K562 (cell line): ENCODE results near the gene RMI1. TPM values are rescaled to one million over a fixed set of nuclear protein-coding genes. Genes with fewer than 3 reads are reported as not detected.

ENCODE experiments used
- ADNP ChIP-seq: fragments of 200-800 bp; sonication (Bioruptor generic); IDR thresholded peaks from 2 replicates; pipeline ENCODE4 v1.6.1; 2016; ENCODE audit warnings: missing genetic modification characterization, missing compliant biosample characterization
- CCNT2 ChIP-seq: IDR thresholded peaks from 2 replicates; pipeline ENCODE4 v1.6.1; 2011; ENCODE audit warnings: borderline replicate concordance, low read depth, mild to moderate bottlenecking, moderate library complexity, mixed read lengths, low read length; ENCODE audit not compliant: insufficient read length; ENCODE audit errors: extremely low read depth
- CHD2 ChIP-seq: IDR thresholded peaks from 2 replicates; pipeline ENCODE4 v1.6.1; 2011; ENCODE audit warnings: low read depth, low read length
- GABPB1 ChIP-seq: sonication (generic); formaldehyde crosslinking; IDR thresholded peaks from 2 replicates; pipeline ENCODE4 v1.8.0; 2022; ENCODE audit warnings: mild to moderate bottlenecking, missing genetic modification reagents
- GATAD2A ChIP-seq: fragments of 450-650 bp; IDR thresholded peaks from 2 replicates; pipeline ENCODE4 v1.6.1; 2017
- HDAC2 ChIP-seq: fragments of 450-650 bp; IDR thresholded peaks from 2 replicates; pipeline ENCODE4 v1.6.1; 2016; ENCODE audit warnings: mild to moderate bottlenecking
- HMBOX1 ChIP-seq: sonication (generic); IDR thresholded peaks from 2 replicates; pipeline ENCODE4 v1.6.1; 2016
- ID3 ChIP-seq, 2 experiments: fragments of 250-450 bp in 1 of 2; fragments of 450-650 bp in 1 of 2; sonication (Bioruptor Pico) in 1 of 2; IDR thresholded peaks; 2 replicates each; pipeline versions ENCODE4 v1.6.1 to v1.8.0; 2016 to 2021; ENCODE audit warnings: mild to moderate bottlenecking in 2 of 2, moderate library complexity in 2 of 2, missing compliant biosample characterization in 1 of 2, missing genetic modification characterization in 1 of 2
- NELFE ChIP-seq: IDR thresholded peaks from 2 replicates; pipeline ENCODE4 v1.6.1; 2011; ENCODE audit warnings: mild to moderate bottlenecking; ENCODE audit not compliant: insufficient read depth, insufficient read length
- PCBP2 ChIP-seq: fragments of 200-400 bp; formaldehyde crosslinking; IDR thresholded peaks from 2 replicates; pipeline ENCODE4 v1.6.1; 2018; ENCODE audit warnings: low read length, low read depth, mild to moderate bottlenecking, moderate library complexity; ENCODE audit not compliant: poor library complexity, severe bottlenecking
- RCOR1 ChIP-seq, 2 experiments: IDR thresholded peaks; 2 replicates each; pipeline ENCODE4 v1.6.1; 2012; ENCODE audit warnings: low read depth in 2 of 2, low read length in 2 of 2, borderline replicate concordance in 1 of 2, improper control_type of control experiment in 1 of 2
- RFX1 ChIP-seq: fragments of 450-650 bp; IDR thresholded peaks from 2 replicates; pipeline ENCODE4 v1.6.1; 2016; ENCODE audit warnings: mild to moderate bottlenecking, moderate library complexity
- SMARCC2 ChIP-seq: fragments of 450-650 bp; IDR thresholded peaks from 2 replicates; pipeline ENCODE4 v1.6.1; 2017; ENCODE audit warnings: antibody characterized with exemption, moderate library complexity, mild to moderate bottlenecking, low read depth
- SMC3 ChIP-seq: conservative IDR thresholded peaks from 2 replicates; pipeline ENCODE4 v1.6.1; 2011; ENCODE audit warnings: low read depth, low read length, improper control_type of control experiment; ENCODE audit not compliant: insufficient read depth
- SRSF9 ChIP-seq: fragments of 200-400 bp; formaldehyde crosslinking; IDR thresholded peaks from 2 replicates; pipeline ENCODE4 v1.6.1; 2017; ENCODE audit warnings: low read depth, low read length, borderline replicate concordance
- TAF7 ChIP-seq: fragments of 450-650 bp; IDR thresholded peaks from 2 replicates; pipeline ENCODE4 v1.6.1; 2016; ENCODE audit warnings: missing genetic modification characterization, missing compliant biosample characterization
- ZBTB5 ChIP-seq: fragments of 450-650 bp; IDR thresholded peaks from 2 replicates; pipeline ENCODE4 v1.6.1; 2017; ENCODE audit warnings: antibody characterized with exemption
- ZC3H8 ChIP-seq: fragments of 450-650 bp; IDR thresholded peaks from 2 replicates; pipeline ENCODE4 v1.6.1; 2017
- ZNF280B ChIP-seq: fragments of 250-450 bp; sonication (Bioruptor Pico); IDR thresholded peaks from 2 replicates; pipeline ENCODE4 v1.5.1; 2021; ENCODE audit warnings: mild to moderate bottlenecking
- ZNF354B ChIP-seq: fragments of 250-450 bp; sonication (Bioruptor Pico); IDR thresholded peaks from 2 replicates; pipeline ENCODE4 v1.4.0; 2020
- ZNF408 ChIP-seq: fragments of 250-450 bp; sonication (Bioruptor Pico); IDR thresholded peaks from 2 replicates; pipeline ENCODE4 v1.4.0; 2020; ENCODE audit warnings: low read depth, mild to moderate bottlenecking, moderate library complexity
- ZNF696 ChIP-seq: fragments of 250-450 bp; sonication (Bioruptor Pico); conservative IDR thresholded peaks from 2 replicates; pipeline ENCODE4 v1.4.0; 2020; ENCODE audit warnings: mild to moderate bottlenecking, moderate library complexity
- ZNF764 ChIP-seq: fragments of 250-450 bp; sonication (Bioruptor Pico); IDR thresholded peaks from 2 replicates; pipeline ENCODE4 v1.4.0; 2020; ENCODE audit warnings: low read depth, mild to moderate bottlenecking, moderate library complexity
- ZNF780A ChIP-seq: fragments of 250-450 bp; sonication (Bioruptor Pico); IDR thresholded peaks from 2 replicates; pipeline ENCODE4 v1.5.0; 2021; ENCODE audit warnings: mild to moderate bottlenecking
- polyA plus RNA-seq, 8 experiments: library from polyadenylated mRNA; depleted of rRNA in 4 of 8; stranded (reverse) in 5 of 8; unstranded in 3 of 8; fragments of >200 nt; fragmentation: Nextera tagmentation in 2 of 8; fragmentation: Illumina TruSeq in 1 of 8; extraction: Ambion mirVana in 2 of 8; extraction: Trizol in 1 of 8; gene quantifications; 2 replicates each; pipeline versions ENCODE4 v1.2.1 to v1.2.3, GENCODE V29; 2011 to 2014; ENCODE audit warnings: inconsistent platforms in 1 of 8, missing spikeins in 1 of 8
- total RNA-seq, 7 experiments: library from RNA; depleted of rRNA in 6 of 7; stranded (reverse); fragments of >200 nt in 6 of 7; fragmentation: Illumina TruSeq in 2 of 7; extraction: Trizol in 2 of 7; gene quantifications; 2 replicates each; pipeline versions ENCODE4 v1.2.1 to v1.2.3, GENCODE V29; 2011 to 2021; ENCODE audit warnings: low replicate concordance in 1 of 7

The RMI1 gene
- total and polyA plus RNA-seq, 9 of the 15 experiments (the other 6 are each of a cell fraction or from before 2014, with no cell fraction given): 3.0 to 17.4 (median 10.6) TPM

- no peak for TF ChIP-seq ZNF280B
- no peak for TF ChIP-seq RCOR1 (IDR thresholded peaks at IDR 0.05; ENCODE audit: borderline replicate concordance in 1 of 2, low read depth in 2 of 2, low read length in 2 of 2)
- no peak for TF ChIP-seq ZC3H8
- TF ChIP-seq GATAD2A: no peak
- TF ChIP-seq RFX1: no peak
- no peak for TF ChIP-seq ZNF780A (CRISPR knock-in tag)
- TF ChIP-seq CHD2: peak; percentile 76; the same call in 1 of the 2 replicates
- TF ChIP-seq HDAC2: no peak
- TF ChIP-seq HMBOX1: no peak
- TF ChIP-seq SMARCC2: no peak
- TF ChIP-seq NELFE: no peak
- no peak for TF ChIP-seq ZBTB5
- TF ChIP-seq SRSF9: no peak
- TF ChIP-seq GABPB1 (CRISPR knock-in tag): peak; percentile 33; the same call in 1 of the 2 replicates
- no peak for TF ChIP-seq ZNF354B (CRISPR knock-in tag)
- TF ChIP-seq SMC3: no peak
- TF ChIP-seq PCBP2: no peak
- no peak for TF ChIP-seq ZNF696 (CRISPR knock-in tag)
- no peak for TF ChIP-seq ZNF764 (CRISPR knock-in tag)
- no peak for TF ChIP-seq ZNF408 (CRISPR knock-in tag)
- no peak for TF ChIP-seq ID3 (CRISPR knock-in tag; IDR thresholded peaks at IDR 0.05)
- TF ChIP-seq ID3 (tag; IDR thresholded peaks at IDR 0.05): no peak
- TF ChIP-seq CCNT2: peak; percentile 43
- TF ChIP-seq ADNP (tag): no peak
- TF ChIP-seq TAF7 (tag): no peak
Observed at GRCh38 chr9:83979812-83980394, 702 bp upstream of the RMI1 start, which contains the start of gene HNRNPK (continued).
